GM23338 (cell line): ENCODE results near the gene UBE2D1. TPM values are rescaled to one million over a fixed set of nuclear protein-coding genes. Genes with fewer than 3 reads are reported as not detected.

Source experiments
- ATAC-seq: fragments of 200-7000 bp; cut with Tn5 transposase; 3 replicates; pipeline ENCODE4 v1.9.1; 2020
- DNase-seq: peaks from one replicate; pipeline ENCODE4 v3.0.0-alpha.2; 2015; ENCODE audit warnings: low spot score
- H2AFZ ChIP-seq: fragments of 200-600 bp; sonication (generic); 2 replicates; pipeline ENCODE4 v1.8.0; 2016; ENCODE audit warnings: antibody characterized with exemption, mild to moderate bottlenecking, moderate library complexity
- H3F3A ChIP-seq: fragments of 200-600 bp; sonication (generic); replicated peaks from 2 replicates; pipeline ENCODE4 v1.8.0; 2017; ENCODE audit warnings: antibody characterized with exemption, mixed run types, low read depth
- H3K27ac ChIP-seq: fragments of 200-600 bp; sonication (generic); 2 replicates; pipeline ENCODE4 v1.6.1; 2016; ENCODE audit warnings: low read depth
- H3K27me3 ChIP-seq: fragments of 200-600 bp; sonication (generic); 2 replicates; pipeline ENCODE4 v1.8.0; 2016; ENCODE audit warnings: mild to moderate bottlenecking, mixed run types, moderate library complexity; ENCODE audit not compliant: insufficient read depth
- H3K36me3 ChIP-seq: fragments of 200-600 bp; sonication (generic); 2 replicates; pipeline ENCODE4 v1.8.0; 2016; ENCODE audit warnings: mild to moderate bottlenecking; ENCODE audit not compliant: insufficient read depth
- H3K4me1 ChIP-seq: fragments of 200-600 bp; sonication (generic); 2 replicates; pipeline ENCODE4 v1.8.0; 2016; ENCODE audit warnings: mild to moderate bottlenecking, moderate library complexity; ENCODE audit not compliant: insufficient read depth
- H3K4me2 ChIP-seq: fragments of 200-600 bp; sonication (generic); 2 replicates; pipeline ENCODE4 v1.7.1; 2017; ENCODE audit warnings: mixed run types
- H3K4me3 ChIP-seq: fragments of 200-600 bp; sonication (generic); 2 replicates; pipeline ENCODE4 v1.6.1; 2016; ENCODE audit warnings: mixed run types
- H3K79me2 ChIP-seq: fragments of 200-600 bp; sonication (generic); replicated peaks from 2 replicates; pipeline ENCODE4 v1.8.0; 2017; ENCODE audit warnings: mild to moderate bottlenecking; ENCODE audit not compliant: insufficient read depth
- H3K9me2 ChIP-seq: fragments of 200-600 bp; sonication (generic); 2 replicates; pipeline ENCODE4 v1.8.0; 2017; ENCODE audit not compliant: insufficient read depth
- H4K20me1 ChIP-seq: fragments of 200-600 bp; sonication (generic); replicated peaks from 2 replicates; pipeline ENCODE4 v1.8.0; 2017; ENCODE audit warnings: mild to moderate bottlenecking; ENCODE audit not compliant: insufficient read depth
- H3K27ac Mint-ChIP-seq: 2 replicates; pipeline ENCODE4 v1.8.0; 2020; ENCODE audit warnings: inconsistent platforms, mild to moderate bottlenecking, moderate library complexity, mixed read lengths
- H3K27me3 Mint-ChIP-seq: 3 replicates; pipeline ENCODE4 v1.8.0; 2022; ENCODE audit warnings: low read depth, mild to moderate bottlenecking, moderate library complexity, mixed read lengths, inconsistent platforms; ENCODE audit not compliant: insufficient read depth, poor library complexity
- H3K36me3 Mint-ChIP-seq: 3 replicates; pipeline ENCODE4 v1.8.0; 2021; ENCODE audit warnings: low read depth, mild to moderate bottlenecking, inconsistent platforms, moderate library complexity, mixed read lengths
- H3K4me1 Mint-ChIP-seq: 3 replicates; pipeline ENCODE4 v1.8.0; 2020; ENCODE audit warnings: mild to moderate bottlenecking, inconsistent platforms, mixed read lengths
- H3K4me3 Mint-ChIP-seq: 3 replicates; pipeline ENCODE4 v1.8.0; 2021; ENCODE audit warnings: moderate library complexity, mild to moderate bottlenecking, inconsistent platforms, mixed read lengths
- H3K9me3 Mint-ChIP-seq: 3 replicates; pipeline ENCODE4 v1.8.0; 2020; ENCODE audit warnings: moderate library complexity, mild to moderate bottlenecking, inconsistent platforms, mixed read lengths
- CTCF ChIP-seq, 2 experiments: fragments of 200-600 bp in 1 of 2; sonication (generic) in 1 of 2; conservative IDR thresholded peaks; 2 replicates each; pipeline versions ENCODE4 v1.5.1 to v1.6.1; 2016 to 2017; ENCODE audit warnings: antibody characterized with exemption in 2 of 2, low read depth in 2 of 2, mild to moderate bottlenecking in 2 of 2, moderate library complexity in 1 of 2
- EZH2 ChIP-seq: fragments of 200-600 bp; sonication (generic); IDR thresholded peaks from one replicate; pipeline ENCODE4 v1.8.0; 2017; ENCODE audit warnings: antibody characterized with exemption, mild to moderate bottlenecking, low read depth; ENCODE audit not compliant: unreplicated experiment
- EZH2phosphoT487 ChIP-seq: fragments of 200-600 bp; sonication (generic); IDR thresholded peaks from one replicate; pipeline ENCODE4 v1.8.1; 2018; ENCODE audit warnings: antibody characterized with exemption; ENCODE audit not compliant: unreplicated experiment
- JUNB ChIP-seq: IDR thresholded peaks from one replicate; pipeline ENCODE4 v1.6.1; 2016; ENCODE audit warnings: antibody characterized with exemption; ENCODE audit not compliant: unreplicated experiment
- POLR2AphosphoS5 ChIP-seq: IDR thresholded peaks from 2 replicates; pipeline ENCODE4 v1.6.1; 2016; ENCODE audit warnings: antibody characterized with exemption, low read depth
- REST ChIP-seq: IDR thresholded peaks from one replicate; pipeline ENCODE4 v1.6.1; 2018; ENCODE audit warnings: antibody characterized with exemption; ENCODE audit not compliant: unreplicated experiment
- STAT1 ChIP-seq: IDR thresholded peaks from one replicate; pipeline ENCODE4 v1.6.1; 2016; ENCODE audit warnings: antibody characterized with exemption; ENCODE audit not compliant: unreplicated experiment
- ZNF114 ChIP-seq: fragments of 250-450 bp; sonication (Bioruptor Pico); IDR thresholded peaks from 2 replicates; pipeline ENCODE4 v1.5.0; 2020; ENCODE audit warnings: mild to moderate bottlenecking, moderate library complexity
- ZNF331 ChIP-seq: fragments of 250-450 bp; sonication (Bioruptor Pico); IDR thresholded peaks from 2 replicates; pipeline ENCODE4 v1.5.0; 2020; ENCODE audit warnings: low read depth, mild to moderate bottlenecking, moderate library complexity
- polyA plus RNA-seq: library from polyadenylated mRNA; unstranded; fragments of >200 nt; fragmentation: Nextera tagmentation; extraction: Ambion mirVana; gene quantifications from 2 replicates; pipeline ENCODE4 v1.2.1, GENCODE V29; 2016
- total RNA-seq: library from RNA; depleted of rRNA; stranded (reverse); fragments of >200 nt; shearing (Covaris generic); gene quantifications from 2 replicates; pipeline ENCODE4 v1.2.3, GENCODE V29; 2014
- TF ChIP-seq, protein P1 (sequence below): IDR thresholded peaks from 2 replicates; pipeline ENCODE4 v1.6.1; 2016; ENCODE audit warnings: antibody characterized with exemption

UBE2D1 gene
- total and polyA plus RNA-seq, 2 experiments from 2014 or later = 39.5 to 64.9 TPM

DNA sequence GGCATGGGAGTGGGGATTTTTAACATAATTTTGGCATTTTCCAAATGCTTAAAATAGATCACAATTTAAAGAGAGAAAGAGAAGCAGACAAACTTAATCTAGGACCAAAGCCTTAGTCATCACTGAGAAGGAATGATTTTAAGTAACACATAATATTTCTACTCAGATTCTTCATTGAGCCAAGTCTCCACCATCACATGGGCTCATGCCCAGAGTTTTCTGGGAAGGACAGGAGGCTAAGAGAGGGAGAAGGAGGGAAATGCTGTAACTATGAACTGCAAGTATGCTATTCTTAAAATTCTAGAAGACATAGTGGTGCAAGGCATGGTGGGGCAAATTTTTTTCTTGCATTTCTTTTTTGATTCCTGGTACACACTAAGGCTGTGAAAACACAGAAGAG is 23.8 kb upstream of the UBE2D1 start:
- H3K4me1 Mint-ChIP-seq = no peaks in the 10 kb centered on the region
- DNase-seq = no peak
- 0 out of 2 replicates have a peak overlapping the region, but pooled peaks have one; percentile 50 for H2AFZ ChIP-seq
- H3K9me3 Mint-ChIP-seq = no peaks in the 10 kb centered on the region
- no peaks in the 10 kb centered on the region for H3K79me2 ChIP-seq
- H3K4me2 ChIP-seq = no peak overlapping the region
- no peak for ATAC-seq
- no peaks in the 10 kb centered on the region for H3K9me2 ChIP-seq
- no peaks in the 10 kb centered on the region for H3F3A ChIP-seq
- H3K27ac ChIP-seq = no peak overlapping the region
- H3K27me3 ChIP-seq = no peaks in the 10 kb centered on the region
- no peak overlapping the region for H3K4me3 Mint-ChIP-seq
- H4K20me1 ChIP-seq = no peaks in the 10 kb centered on the region
- H3K27ac Mint-ChIP-seq = no peak overlapping the region
- TF ChIP-seq JUNB = no peak
- TF ChIP-seq, protein P1, sequence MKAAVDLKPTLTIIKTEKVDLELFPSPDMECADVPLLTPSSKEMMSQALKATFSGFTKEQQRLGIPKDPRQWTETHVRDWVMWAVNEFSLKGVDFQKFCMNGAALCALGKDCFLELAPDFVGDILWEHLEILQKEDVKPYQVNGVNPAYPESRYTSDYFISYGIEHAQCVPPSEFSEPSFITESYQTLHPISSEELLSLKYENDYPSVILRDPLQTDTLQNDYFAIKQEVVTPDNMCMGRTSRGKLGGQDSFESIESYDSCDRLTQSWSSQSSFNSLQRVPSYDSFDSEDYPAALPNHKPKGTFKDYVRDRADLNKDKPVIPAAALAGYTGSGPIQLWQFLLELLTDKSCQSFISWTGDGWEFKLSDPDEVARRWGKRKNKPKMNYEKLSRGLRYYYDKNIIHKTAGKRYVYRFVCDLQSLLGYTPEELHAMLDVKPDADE = no peak
- no peak for TF ChIP-seq ZNF114 (CRISPR knock-in tag)
- no peak for TF ChIP-seq CTCF (conservative IDR thresholded peaks at IDR 0.05; ENCODE audit: low read depth in 2 of 2)
- no peak for TF ChIP-seq EZH2
- TF ChIP-seq ZNF331 (CRISPR knock-in tag) = no peak
- TF ChIP-seq EZH2phosphoT487 = no peak
- no peak for TF ChIP-seq STAT1
- H3K4me3 ChIP-seq = no peak overlapping the region
- no peaks in the 10 kb centered on the region for H3K36me3 Mint-ChIP-seq
- H3K27me3 Mint-ChIP-seq = peaks cover 2% of the 10 kb centered on the region
- H3K36me3 ChIP-seq = no peaks in the 10 kb centered on the region
- H3K4me1 ChIP-seq = no peaks in the 10 kb centered on the region

GRCh38 chr10:58316874-58317273 is 17.9 kb upstream of the UBE2D1 start:
- no peaks in the 10 kb centered on the region for H3K27me3 ChIP-seq
- Mint-ChIP-seq H3K4me3 (no peak overlapping the region), H3K27ac (no peak overlapping the region), H3K27me3 (no peaks in the 10 kb centered on the region), H3K9me3 (no peaks in the 10 kb centered on the region), H3K4me1 (no peaks in the 10 kb centered on the region), H3K36me3 (no peaks in the 10 kb centered on the region)
- no peaks in the 10 kb centered on the region for H3K4me1 ChIP-seq
- no peaks in the 10 kb centered on the region for H3K79me2 ChIP-seq
- no peaks in the 10 kb centered on the region for H3K36me3 ChIP-seq
- no peaks in the 10 kb centered on the region for H3F3A ChIP-seq
- no peak overlapping the region for H3K4me3 ChIP-seq
- TF ChIP-seq STAT1 = no peak
- ATAC-seq (no peak), DNase-seq (no peak)
- no peaks in the 10 kb centered on the region for H4K20me1 ChIP-seq
- no peak overlapping the region for H3K27ac ChIP-seq
- H3K9me2 ChIP-seq = no peaks in the 10 kb centered on the region
- H3K4me2 ChIP-seq = no peak overlapping the region
- no peak overlapping the region for H2AFZ ChIP-seq

- no peaks in the 10 kb centered on the region for H3K9me3 Mint-ChIP-seq
- no peak overlapping the region for H3K4me3 Mint-ChIP-seq
- H3K4me1 Mint-ChIP-seq = no peaks in the 10 kb centered on the region; the same call in 2 of the 3 replicates
- DNase-seq (no peak), ATAC-seq (no peak)
- no peaks in the 10 kb centered on the region for H3K36me3 Mint-ChIP-seq
- Histone ChIP-seq H3K4me3 (no peak overlapping the region), H3K79me2 (no peaks in the 10 kb centered on the region), H2AFZ (no peak overlapping the region), H3K4me1 (no peaks in the 10 kb centered on the region), H3K36me3 (no peaks in the 10 kb centered on the region), H3K27me3 (no peaks in the 10 kb centered on the region), H3K27ac (no peak overlapping the region), H3K4me2 (no peak overlapping the region), H3F3A (no peaks in the 10 kb centered on the region), H3K9me2 (no peaks in the 10 kb centered on the region), H4K20me1 (no peaks in the 10 kb centered on the region)
- H3K27ac Mint-ChIP-seq = no peak overlapping the region
- H3K27me3 Mint-ChIP-seq = no peaks in the 10 kb centered on the region
- TF ChIP-seq ZNF331 (CRISPR knock-in tag) (no peak), EZH2 (no peak), POLR2AphosphoS5 (no peak), JUNB (no peak), ZNF114 (CRISPR knock-in tag) (no peak), REST (no peak), EZH2phosphoT487 (no peak)
- TF ChIP-seq, protein P1 = no peak
Measured at GRCh38 chr10:58318346-58318745, 16.5 kb upstream of the UBE2D1 start.
